Measurements from ENCODE around the gene ITSN2.

- TF ChIP-seq, protein P1, sequence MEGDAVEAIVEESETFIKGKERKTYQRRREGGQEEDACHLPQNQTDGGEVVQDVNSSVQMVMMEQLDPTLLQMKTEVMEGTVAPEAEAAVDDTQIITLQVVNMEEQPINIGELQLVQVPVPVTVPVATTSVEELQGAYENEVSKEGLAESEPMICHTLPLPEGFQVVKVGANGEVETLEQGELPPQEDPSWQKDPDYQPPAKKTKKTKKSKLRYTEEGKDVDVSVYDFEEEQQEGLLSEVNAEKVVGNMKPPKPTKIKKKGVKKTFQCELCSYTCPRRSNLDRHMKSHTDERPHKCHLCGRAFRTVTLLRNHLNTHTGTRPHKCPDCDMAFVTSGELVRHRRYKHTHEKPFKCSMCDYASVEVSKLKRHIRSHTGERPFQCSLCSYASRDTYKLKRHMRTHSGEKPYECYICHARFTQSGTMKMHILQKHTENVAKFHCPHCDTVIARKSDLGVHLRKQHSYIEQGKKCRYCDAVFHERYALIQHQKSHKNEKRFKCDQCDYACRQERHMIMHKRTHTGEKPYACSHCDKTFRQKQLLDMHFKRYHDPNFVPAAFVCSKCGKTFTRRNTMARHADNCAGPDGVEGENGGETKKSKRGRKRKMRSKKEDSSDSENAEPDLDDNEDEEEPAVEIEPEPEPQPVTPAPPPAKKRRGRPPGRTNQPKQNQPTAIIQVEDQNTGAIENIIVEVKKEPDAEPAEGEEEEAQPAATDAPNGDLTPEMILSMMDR (IDR thresholded peaks at IDR 0.05; ENCODE audit: poor library complexity, severe bottlenecking): no peak
- TF ChIP-seq EP300 (conservative IDR thresholded peaks at IDR 0.05; ENCODE audit: poor library complexity, severe bottlenecking) (no peak), RAD21 (conservative IDR thresholded peaks at IDR 0.05) (no peak), TAF1 (IDR thresholded peaks at IDR 0.05; ENCODE audit: low read depth) (no peak), EZH2 (IDR thresholded peaks at IDR 0.05; ENCODE audit: borderline replicate concordance, insufficient read depth, low read length, poor library complexity, severe bottlenecking) (no peak), POLR2AphosphoS5 (IDR thresholded peaks at IDR 0.05) (no peak), MXI1 (conservative IDR thresholded peaks at IDR 0.05; ENCODE audit: poor library complexity, severe bottlenecking) (no peak)
Observed at GRCh38 chr2:24239553-24239952, 120.8 kb downstream of the ITSN2 start.
